HepG2 (cell line): ENCODE data around the gene PEX14. TPM values are rescaled to one million over a fixed set of nuclear protein-coding genes. Genes with fewer than 3 reads are reported as not detected.
A peak's percentile ranks its signal among the peaks of the same experiment; 100 is the strongest.
"Not testable (repeated sequence)": the region's sequence is repeated elsewhere in the genome, so short reads cannot be mapped to it uniquely, and the experiment has no call there.

ENCODE experiments used
- ATAC-seq: fragments of 200-7000 bp; cut with Tn5 transposase; 3 replicates; pipeline ENCODE4 v1.9.1; 2020; ENCODE audit warnings: mild to moderate bottlenecking, moderate library complexity
- BruUV-seq: library from RNA; stranded (reverse); fragments of 400-500 nt; replicated peaks from 2 replicates; lab custom pipeline; 2021; lab: Mats Ljungman, UMichigan
- CTCF ChIA-PET: fragments of 300-600 bp; formaldehyde crosslinking; extraction: SDS; loops from one replicate; lab custom pipeline; 2021; ENCODE audit warnings: low total read pairs, inconsistent platforms, low intra/inter-chr PET ratio; lab: Yijun Ruan, JAX
- POLR2A ChIA-PET: fragments of 350-600 bp; sonication (Branson Sonifier 250); formaldehyde crosslinking; loops from one replicate; lab custom pipeline; 2020; ENCODE audit warnings: antibody characterized with exemption, inconsistent platforms; lab: Yijun Ruan, JAX
- DNase-seq: peaks from one replicate; pipeline ENCODE4 v3.0.0-alpha.2; 2015; ENCODE audit warnings: low spot score
- FAIRE-seq: peaks from 3 replicates; lab custom pipeline; 2011; peaks lifted over from hg19 to GRCh38; lab: Jason Lieb, UNC
- H2AFZ ChIP-seq: one replicate; pipeline ENCODE4 v1.6.1; 2011; ENCODE audit warnings: low read length, inconsistent platforms
- H3K27ac ChIP-seq: fragments of 300-600 bp; 3 replicates; pipeline ENCODE4 v1.8.0; 2011; ENCODE audit warnings: mixed run types, mild to moderate bottlenecking, mixed read lengths, low read length, inconsistent platforms; ENCODE audit not compliant: insufficient read depth; ENCODE audit errors: extremely low read length
- H3K27me3 ChIP-seq, 2 experiments: fragments of 200-600 bp in 1 of 2; 2 replicates in 1 of 2; 3 replicates in 1 of 2; pipeline versions ENCODE4 v1.6.0 to v1.8.0; 2011; ENCODE audit warnings: low read length in 2 of 2, mild to moderate bottlenecking in 2 of 2, moderate library complexity in 2 of 2, inconsistent platforms in 1 of 2; ENCODE audit not compliant: insufficient read depth in 2 of 2, control insufficient read depth in 1 of 2
- H3K36me3 ChIP-seq, 2 experiments: fragments of 200-600 bp in 1 of 2; replicated peaks in 1 of 2; 2 replicates in 1 of 2; 3 replicates in 1 of 2; pipeline versions ENCODE4 v1.5.1 to v1.8.0; 2011; ENCODE audit warnings: low read length in 2 of 2, inconsistent platforms in 1 of 2; ENCODE audit not compliant: insufficient read depth in 2 of 2, control insufficient read depth in 1 of 2
- H3K4me1 ChIP-seq: 2 replicates; pipeline ENCODE4 v1.5.1; 2012; ENCODE audit warnings: low read length, inconsistent platforms; ENCODE audit not compliant: insufficient read depth
- H3K4me2 ChIP-seq: 2 replicates; pipeline ENCODE4 v1.6.0; 2011; ENCODE audit warnings: low read depth, low read length, inconsistent platforms
- H3K4me3 ChIP-seq, 3 experiments: fragments of 200-600 bp in 1 of 3; sonication (generic), shearing (Covaris generic) in 1 of 3; replicated peaks in 1 of 3; 2 replicates each; pipeline ENCODE4 v1.5.1; 2011 to 2016; ENCODE audit warnings: low read length in 3 of 3, inconsistent platforms in 2 of 3, low read depth in 2 of 3, mild to moderate bottlenecking in 2 of 3, control low read depth in 1 of 3, mixed read lengths in 1 of 3; ENCODE audit not compliant: insufficient read depth in 1 of 3
- H3K79me2 ChIP-seq: one replicate; pipeline ENCODE4 v1.6.1; 2011; ENCODE audit warnings: low read length, inconsistent platforms; ENCODE audit not compliant: insufficient read depth
- H3K9ac ChIP-seq: 2 replicates; pipeline ENCODE4 v1.6.0; 2011; ENCODE audit warnings: mild to moderate bottlenecking, low read depth, low read length, inconsistent platforms; ENCODE audit not compliant: insufficient read depth
- H3K9me3 ChIP-seq: 2 replicates; pipeline ENCODE4 v1.5.1; 2012; ENCODE audit warnings: mild to moderate bottlenecking, low read length
- H4K20me1 ChIP-seq: 2 replicates; pipeline ENCODE4 v1.6.0; 2011; ENCODE audit warnings: inconsistent platforms, mild to moderate bottlenecking, low read length, moderate library complexity; ENCODE audit not compliant: insufficient read depth
- BRD4 ChIP-seq: sonication (generic); formaldehyde crosslinking; IDR thresholded peaks from 2 replicates; pipeline ENCODE4 v1.4.0; 2020; ENCODE audit warnings: missing genetic modification reagents
- MEIS2 ChIP-seq: sonication (generic); formaldehyde crosslinking; IDR thresholded peaks from 2 replicates; pipeline ENCODE4 v1.9.0; 2021; ENCODE audit warnings: mild to moderate bottlenecking, missing genetic modification reagents
- RBM22 ChIP-seq: fragments of 200-400 bp; formaldehyde crosslinking; optimal IDR thresholded peaks from 2 replicates; pipeline ENCODE3; 2017; ENCODE audit warnings: mild to moderate bottlenecking, low read length, moderate library complexity
- TBL1XR1 ChIP-seq: fragments of 150-350 bp; IDR thresholded peaks from 2 replicates; pipeline ENCODE4 v1.6.1; 2014; ENCODE audit warnings: borderline replicate concordance, low read length; ENCODE audit not compliant: partially characterized antibody
- ZNF331 ChIP-seq: sonication (generic); formaldehyde crosslinking; IDR thresholded peaks from 2 replicates; pipeline ENCODE4 v1.4.0; 2020; ENCODE audit warnings: missing genetic modification reagents
- ZNF646 ChIP-seq: sonication (generic); formaldehyde crosslinking; IDR thresholded peaks from 2 replicates; pipeline ENCODE4 v1.9.0; 2021; ENCODE audit warnings: mild to moderate bottlenecking, missing genetic modification reagents
- ZNF652 ChIP-seq: IDR thresholded peaks from 2 replicates; pipeline ENCODE4 v1.6.1; 2016; ENCODE audit warnings: low read depth, borderline replicate concordance
- WGBS: methylation state at CpG from one replicate; pipeline ENCODE4 v1.1.6; 2017; ENCODE audit warnings: low lambda C conversion rate; 5-methylcytosine and 5-hydroxymethylcytosine counted together
- in situ Hi-C: cut with HindIII; loops from 2 replicates; pipeline ENCODE4 v1.10.0; 2017; ENCODE audit warnings: low pct_unique_long_range_greater_than_20kb; ENCODE audit not compliant: extremely low pct_ligation_motif_present
- intact Hi-C: fragments of 100-400 bp; cut with micrococcal nuclease; formaldehyde crosslinking; loops from one replicate; pipeline ENCODE4 v1.10.0; 2022; ENCODE audit not compliant: unreplicated experiment
- polyA plus RNA-seq, 8 experiments: library from polyadenylated mRNA; depleted of rRNA in 3 of 8; stranded (reverse) in 7 of 8; unstranded in 1 of 8; fragments of >200 nt; fragmentation: Illumina TruSeq in 4 of 8; extraction: Trizol in 4 of 8; gene quantifications; 2 replicates each; pipeline versions ENCODE4 v1.2.1 to v1.2.3, GENCODE V29; 2011 to 2016; ENCODE audit warnings: low read depth in 4 of 8, missing spikeins in 1 of 8, mixed read lengths in 1 of 8; ENCODE audit not compliant: insufficient read depth in 1 of 8
- total RNA-seq, 5 experiments: library from RNA; depleted of rRNA; stranded (reverse); fragments of >200 nt; fragmentation: Illumina TruSeq; extraction: Trizol; gene quantifications; 2 replicates each; pipeline ENCODE4 v1.2.3, GENCODE V29; 2016; ENCODE audit warnings: low read depth in 1 of 5
- TF ChIP-seq, protein P1 (sequence below): IDR thresholded peaks from 2 replicates; pipeline ENCODE4 v1.6.1; 2016

PEX14 gene
- total and polyA plus RNA-seq, 2 of the 13 experiments (the other 11 are each of a cell fraction or from before 2014, with no cell fraction given) = 6.5 to 9.9 TPM

- H3K9ac ChIP-seq, H3K36me3 ChIP-seq, H2AFZ ChIP-seq, ATAC-seq, H3K4me1 ChIP-seq, H3K79me2 ChIP-seq, CTCF ChIA-PET, H3K4me3 ChIP-seq, BruUV-seq, H3K27me3 ChIP-seq, H3K9me3 ChIP-seq, FAIRE-seq, intact Hi-C loops, H4K20me1 ChIP-seq, DNase-seq, in situ Hi-C loops, H3K27ac ChIP-seq, H3K4me2 ChIP-seq: not testable (repeated sequence)
- POLR2A ChIA-PET = interaction anchor here (0.7 kb wide), 1 partner anchor 15 kb away, joined by 3 read pairs; the partner anchor contains the start of gene DFFA
- TF ChIP-seq ZNF652 (CRISPR knock-in tag) = peak; percentile 59; the same call in 1 of the 2 replicates
- 72% methylated on average over 7 of the region's 7 CpGs for WGBS
These were observed 17.3 kb upstream of the PEX14 start for GRCh38 chr1:10457462-10457861.

- no peaks in the 10 kb centered on the region for H4K20me1 ChIP-seq
- no TSS peak for BruUV-seq
- peaks cover 6% of the 10 kb centered on the region for H3K4me1 ChIP-seq
- no peak for ATAC-seq
- H3K27me3 ChIP-seq = no peaks in the 10 kb centered on the region
- peaks cover 7 to 12% of the 10 kb centered on the region in 2 experiments; a peak in 4 of 5 replicates for H3K36me3 ChIP-seq
- no peak overlapping the region for H3K4me3 ChIP-seq
- intact Hi-C loops (no loop called here), in situ Hi-C loops (no loop called here)
- ChIA-PET POLR2A (interaction anchor here (0.7 kb wide), 1 partner anchor 15 kb away, joined by 3 read pairs; the partner anchor contains the start of gene DFFA), CTCF (no interaction called here)
- WGBS = 94% methylated on average over 8 of the region's 9 CpGs
- H3K9ac ChIP-seq = no peak overlapping the region
- no peaks in the 10 kb centered on the region for H3K9me3 ChIP-seq
- H2AFZ ChIP-seq = no peak overlapping the region
- DNase-seq = no peak
- no peak overlapping the region for H3K27ac ChIP-seq
- H3K79me2 ChIP-seq = no peaks in the 10 kb centered on the region
- peak; percentile 46 for FAIRE-seq
- H3K4me2 ChIP-seq = no peak overlapping the region
- no peak for TF ChIP-seq TBL1XR1
- no peak for TF ChIP-seq ZNF646 (CRISPR knock-in tag)
- TF ChIP-seq RBM22 = no peak
- no peak for TF ChIP-seq BRD4 (CRISPR knock-in tag)
- TF ChIP-seq MEIS2 (CRISPR knock-in tag) = no peak
- TF ChIP-seq ZNF331 = no peak
- TF ChIP-seq, protein P1, sequence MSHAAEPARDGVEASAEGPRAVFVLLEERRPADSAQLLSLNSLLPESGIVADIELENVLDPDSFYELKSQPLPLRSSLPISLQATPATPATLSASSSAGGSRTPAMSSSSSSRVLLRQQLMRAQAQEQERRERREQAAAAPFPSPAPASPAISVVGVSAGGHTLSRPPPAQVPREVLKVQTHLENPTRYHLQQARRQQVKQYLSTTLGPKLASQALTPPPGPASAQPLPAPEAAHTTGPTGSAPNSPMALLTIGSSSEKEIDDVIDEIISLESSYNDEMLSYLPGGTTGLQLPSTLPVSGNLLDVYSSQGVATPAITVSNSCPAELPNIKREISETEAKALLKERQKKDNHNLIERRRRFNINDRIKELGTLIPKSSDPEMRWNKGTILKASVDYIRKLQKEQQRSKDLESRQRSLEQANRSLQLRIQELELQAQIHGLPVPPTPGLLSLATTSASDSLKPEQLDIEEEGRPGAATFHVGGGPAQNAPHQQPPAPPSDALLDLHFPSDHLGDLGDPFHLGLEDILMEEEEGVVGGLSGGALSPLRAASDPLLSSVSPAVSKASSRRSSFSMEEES (CRISPR knock-in tag) = no peak
These were observed 16.9 kb upstream of the PEX14 start for GRCh38 chr1:10457875-10458274.
